B cell (primary cell): ENCODE results near the gene PRRC2B.

Experiments used
- EZH2 ChIP-seq: IDR thresholded peaks from 2 replicates; pipeline ENCODE4 v1.6.1; 2012; ENCODE audit warnings: borderline replicate concordance, low read depth, mild to moderate bottlenecking, moderate library complexity, low read length; ENCODE audit not compliant: insufficient read depth, poor library complexity, severe bottlenecking
- TF ChIP-seq, protein P1 (sequence below): fragments of 200-600 bp; IDR thresholded peaks from one replicate; pipeline ENCODE4 v1.8.0; 2022; ENCODE audit warnings: antibody characterized with exemption, mild to moderate bottlenecking

DNA sequence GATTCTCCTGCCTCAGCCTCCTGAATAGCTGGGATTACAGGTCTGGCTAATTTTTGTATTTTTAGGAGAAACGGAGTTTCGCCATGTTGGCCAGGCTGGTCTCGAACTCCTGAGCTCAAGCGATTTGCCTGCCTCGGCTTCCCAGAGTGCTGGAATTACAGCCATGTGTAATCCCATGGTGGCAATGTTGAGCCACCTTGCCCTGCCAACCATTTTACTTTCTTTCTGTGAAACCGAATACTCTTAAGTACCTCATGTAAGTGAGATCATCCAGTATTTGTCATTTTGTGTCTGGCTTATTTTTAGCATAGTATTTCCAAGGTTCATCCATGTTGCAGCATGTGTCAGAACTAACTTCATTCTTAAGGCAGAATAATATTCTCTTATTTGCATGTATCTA is 8.2 kb downstream of the PRRC2B start:
- TF ChIP-seq, protein P1, sequence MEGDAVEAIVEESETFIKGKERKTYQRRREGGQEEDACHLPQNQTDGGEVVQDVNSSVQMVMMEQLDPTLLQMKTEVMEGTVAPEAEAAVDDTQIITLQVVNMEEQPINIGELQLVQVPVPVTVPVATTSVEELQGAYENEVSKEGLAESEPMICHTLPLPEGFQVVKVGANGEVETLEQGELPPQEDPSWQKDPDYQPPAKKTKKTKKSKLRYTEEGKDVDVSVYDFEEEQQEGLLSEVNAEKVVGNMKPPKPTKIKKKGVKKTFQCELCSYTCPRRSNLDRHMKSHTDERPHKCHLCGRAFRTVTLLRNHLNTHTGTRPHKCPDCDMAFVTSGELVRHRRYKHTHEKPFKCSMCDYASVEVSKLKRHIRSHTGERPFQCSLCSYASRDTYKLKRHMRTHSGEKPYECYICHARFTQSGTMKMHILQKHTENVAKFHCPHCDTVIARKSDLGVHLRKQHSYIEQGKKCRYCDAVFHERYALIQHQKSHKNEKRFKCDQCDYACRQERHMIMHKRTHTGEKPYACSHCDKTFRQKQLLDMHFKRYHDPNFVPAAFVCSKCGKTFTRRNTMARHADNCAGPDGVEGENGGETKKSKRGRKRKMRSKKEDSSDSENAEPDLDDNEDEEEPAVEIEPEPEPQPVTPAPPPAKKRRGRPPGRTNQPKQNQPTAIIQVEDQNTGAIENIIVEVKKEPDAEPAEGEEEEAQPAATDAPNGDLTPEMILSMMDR = no peak
- TF ChIP-seq EZH2 = no peak
